ENCODE results near the gene WDR48.

WDR48 gene

DNA sequence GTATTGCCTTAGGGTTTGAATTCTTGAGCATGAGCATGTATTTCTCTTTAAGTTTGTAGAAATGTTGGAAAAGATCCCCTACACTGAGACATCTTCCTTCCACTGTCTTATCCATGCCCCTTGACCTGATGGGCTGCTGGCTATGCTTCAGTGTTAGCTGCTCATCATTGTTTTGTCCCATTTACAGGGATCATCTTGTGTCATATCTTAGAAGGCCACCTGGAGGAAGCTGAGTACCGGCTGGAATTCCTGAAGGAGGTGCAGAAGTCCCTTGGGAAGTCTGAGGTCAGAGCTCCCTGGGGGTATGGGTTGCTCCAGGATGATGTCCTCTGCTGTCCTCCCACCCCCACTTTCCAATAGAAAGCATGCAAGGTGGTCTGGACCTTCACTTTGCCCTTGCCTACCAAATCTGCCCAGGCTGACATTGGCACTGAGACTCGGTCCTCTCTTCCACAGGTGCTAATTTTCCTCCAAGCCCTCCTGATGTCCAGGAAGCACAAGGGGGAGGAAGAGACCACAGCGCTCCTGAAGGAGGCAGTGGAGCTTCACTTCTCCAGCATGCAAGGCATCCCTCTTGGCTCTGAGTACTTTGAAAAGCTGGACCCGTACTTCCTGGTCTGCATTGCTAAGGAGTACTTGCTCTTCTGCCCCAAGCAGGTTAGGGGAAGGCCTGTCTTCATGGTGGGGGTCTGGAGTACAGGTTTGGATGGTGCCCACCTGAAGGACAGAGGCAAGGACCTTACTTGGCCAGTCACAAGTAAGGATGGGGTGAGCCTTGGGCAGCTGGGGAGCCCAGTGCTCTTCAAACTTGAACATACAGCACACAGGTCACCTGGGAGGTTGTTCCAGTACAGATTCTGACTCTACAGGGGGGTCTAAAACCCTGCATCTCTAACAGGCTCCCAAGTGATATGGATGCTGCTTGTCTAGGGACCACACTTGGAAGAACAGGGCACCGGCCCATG, 73.3 kb downstream of the WDR48 start:
- DNase-seq (ENCODE audit: low read depth) = no peak

DNA sequence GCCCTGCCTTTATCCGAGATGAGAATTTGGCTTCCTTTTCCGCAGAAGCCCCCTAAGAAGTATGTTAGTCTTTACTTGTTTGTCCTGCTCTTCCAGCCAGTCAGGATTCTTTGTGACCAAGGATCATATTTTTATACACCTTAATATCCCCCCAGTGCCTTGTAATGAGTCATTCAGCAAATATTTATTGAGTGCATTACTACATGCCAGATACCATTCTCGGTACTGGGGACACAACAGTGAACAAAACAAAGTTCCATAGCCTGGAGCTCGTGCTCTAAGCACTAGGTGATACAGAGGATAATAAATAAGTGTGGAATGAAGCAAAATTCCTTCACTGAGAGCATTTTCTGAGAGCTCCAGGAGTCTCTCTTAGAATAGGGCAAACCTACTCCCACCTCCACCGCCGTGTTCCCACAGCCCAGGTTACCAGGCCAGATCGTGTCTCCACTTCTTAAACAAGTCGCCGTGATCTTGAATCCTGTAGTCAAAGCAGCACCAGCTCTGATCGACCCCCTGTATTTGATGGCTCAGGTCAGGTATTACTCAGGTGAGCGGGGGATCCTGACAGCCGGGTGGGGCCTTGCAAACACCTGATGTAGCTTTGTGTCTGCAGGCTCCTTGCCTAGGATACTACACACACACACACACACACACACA, 74.2 kb downstream of the WDR48 start:
- no peak for DNase-seq (ENCODE audit: low read depth)

DNA sequence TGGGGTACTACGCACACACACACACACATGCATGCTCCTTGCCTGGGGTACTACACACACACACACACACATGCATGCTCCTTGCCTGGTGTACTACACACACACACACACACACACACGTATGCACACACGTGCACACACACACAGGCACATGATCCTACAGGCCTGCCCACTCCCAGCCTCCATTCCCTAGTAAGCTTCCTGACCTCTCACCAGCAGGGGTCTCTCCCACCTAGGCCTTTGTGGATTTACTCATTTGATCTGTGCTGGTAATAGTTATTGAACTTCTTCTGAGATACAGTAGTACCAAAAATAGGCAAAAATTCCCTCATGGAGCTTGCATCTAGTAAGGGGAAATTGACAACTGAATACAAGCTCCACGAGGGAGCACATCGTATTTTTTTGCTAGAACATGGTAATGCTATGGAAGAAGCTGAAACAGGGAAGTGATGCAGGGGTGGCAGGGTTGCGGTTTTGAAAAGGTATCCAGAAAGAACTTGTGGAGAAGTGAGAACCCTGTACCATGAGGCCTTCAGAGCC, 74.8 kb downstream of the WDR48 start:
- DNase-seq (ENCODE audit: low read depth) = no peak

DNA sequence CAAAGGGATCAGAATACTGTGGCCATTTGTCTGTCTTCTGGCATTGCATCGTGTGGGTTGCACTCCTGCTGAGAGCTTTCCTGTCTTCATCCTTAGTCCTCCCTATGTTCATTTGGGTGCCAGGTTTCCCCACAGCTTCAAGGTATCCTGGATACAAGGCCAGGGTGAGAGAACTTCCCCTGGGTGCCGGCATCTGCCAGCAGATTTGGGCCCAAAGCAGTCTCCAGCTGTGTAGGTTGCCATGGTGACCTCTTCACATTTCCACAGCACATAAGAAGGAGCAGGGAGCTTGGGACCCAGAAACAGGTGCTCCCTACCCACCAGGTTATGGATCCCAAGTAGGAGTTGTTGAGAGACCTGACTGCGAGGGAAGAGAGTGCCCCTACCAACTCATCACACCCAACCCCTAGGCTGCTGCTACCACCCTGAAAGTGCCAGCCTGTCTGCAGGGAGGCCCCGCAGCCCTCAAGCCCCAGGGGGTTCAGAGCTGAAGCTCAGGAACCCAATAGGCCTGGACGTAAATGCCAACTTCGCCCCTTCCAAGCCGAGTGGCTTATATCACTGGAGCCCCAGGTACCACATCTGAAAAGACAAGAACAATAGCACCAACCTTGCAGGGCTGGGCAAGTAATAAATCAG, 75.6 kb downstream of the WDR48 start:
- no peak for DNase-seq (ENCODE audit: low read depth)

DNA sequence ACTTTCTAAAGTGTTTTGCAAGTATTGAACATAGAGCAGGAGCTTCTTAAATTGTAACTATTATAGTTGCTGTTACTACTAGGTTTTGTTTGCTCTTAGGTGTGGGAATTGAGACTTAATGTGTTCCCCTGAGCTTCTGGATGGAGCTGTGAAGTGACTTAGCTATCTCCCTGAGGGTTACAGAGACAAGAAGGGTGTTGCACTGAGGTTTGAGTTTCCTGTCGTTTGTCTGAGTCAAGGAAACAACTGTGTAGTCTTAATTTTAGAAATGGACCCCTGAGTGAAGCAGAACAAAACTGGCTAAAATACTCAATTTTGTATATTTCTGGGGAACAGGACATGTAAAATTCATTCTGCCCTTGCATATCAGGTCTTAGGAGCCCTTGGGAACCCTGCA, 76.1 kb downstream of the WDR48 start:
- DNase-seq (ENCODE audit: low read depth) = no peak

DNA sequence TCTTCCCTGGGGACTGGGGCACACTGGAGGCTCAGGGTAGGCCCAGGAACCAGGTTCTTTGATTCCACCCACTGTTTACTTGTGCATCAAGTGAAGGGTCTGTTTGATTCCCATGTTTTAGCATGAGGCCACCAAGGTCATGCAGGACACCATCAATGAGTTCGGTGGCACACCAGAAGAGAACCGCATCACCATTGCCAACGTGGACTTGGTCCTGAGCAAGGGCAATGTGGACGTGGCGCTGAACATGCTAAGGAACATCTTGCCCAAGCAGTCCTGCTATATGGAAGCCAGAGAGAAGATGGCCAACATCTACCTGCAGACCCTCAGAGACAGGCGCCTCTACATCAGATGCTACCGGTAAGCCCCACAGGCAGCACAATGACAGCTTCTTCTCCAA, 77.1 kb downstream of the WDR48 start:
- DNase-seq (ENCODE audit: low read depth) = no peak

DNA sequence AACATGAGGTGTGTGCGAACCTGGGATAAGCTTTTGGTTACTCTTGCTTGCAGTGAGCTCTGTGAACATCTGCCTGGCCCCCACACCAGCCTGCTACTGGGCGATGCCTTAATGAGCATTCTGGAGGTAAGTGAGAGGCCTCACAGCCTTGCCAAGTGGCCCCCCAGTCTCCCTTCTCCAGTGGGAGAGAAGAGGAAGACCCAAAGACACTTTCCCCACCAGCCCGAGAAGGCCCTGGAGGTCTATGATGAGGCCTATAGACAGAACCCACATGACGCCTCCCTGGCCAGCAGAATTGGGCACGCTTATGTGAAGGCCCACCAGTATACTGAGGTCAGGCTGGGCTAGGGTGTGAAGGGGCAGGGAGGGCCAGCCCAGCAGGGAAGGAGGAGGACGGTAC, 78.2 kb downstream of the WDR48 start:
- DNase-seq (ENCODE audit: low read depth) = no peak

DNA sequence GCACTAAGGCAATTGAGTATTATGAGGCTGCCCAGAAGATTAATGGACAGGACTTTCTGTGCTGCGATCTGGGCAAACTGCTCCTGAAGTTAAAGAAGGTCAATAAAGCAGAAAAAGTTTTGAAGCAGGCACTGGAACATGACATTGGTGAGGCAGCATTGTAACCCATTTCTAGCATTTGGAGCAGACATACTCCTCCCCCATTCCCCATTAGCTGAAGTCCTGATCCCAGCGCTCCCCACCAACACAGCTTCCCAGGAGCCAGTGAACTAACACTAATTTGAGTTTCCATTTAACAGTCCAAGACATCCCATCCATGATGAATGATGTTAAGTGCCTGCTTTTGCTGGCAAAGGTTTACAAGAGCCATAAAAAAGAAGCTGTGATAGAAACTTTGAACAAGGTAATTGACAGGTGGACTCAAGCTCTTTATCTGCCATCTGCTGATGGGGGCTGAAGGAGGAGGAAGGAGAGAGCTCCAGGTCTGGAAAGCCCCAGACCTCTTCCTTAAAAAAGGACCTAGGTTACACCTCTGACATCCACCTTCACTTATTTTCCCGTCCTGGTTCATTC, 79.0 kb downstream of the WDR48 start:
- DNase-seq (ENCODE audit: low read depth) = no peak

DNA sequence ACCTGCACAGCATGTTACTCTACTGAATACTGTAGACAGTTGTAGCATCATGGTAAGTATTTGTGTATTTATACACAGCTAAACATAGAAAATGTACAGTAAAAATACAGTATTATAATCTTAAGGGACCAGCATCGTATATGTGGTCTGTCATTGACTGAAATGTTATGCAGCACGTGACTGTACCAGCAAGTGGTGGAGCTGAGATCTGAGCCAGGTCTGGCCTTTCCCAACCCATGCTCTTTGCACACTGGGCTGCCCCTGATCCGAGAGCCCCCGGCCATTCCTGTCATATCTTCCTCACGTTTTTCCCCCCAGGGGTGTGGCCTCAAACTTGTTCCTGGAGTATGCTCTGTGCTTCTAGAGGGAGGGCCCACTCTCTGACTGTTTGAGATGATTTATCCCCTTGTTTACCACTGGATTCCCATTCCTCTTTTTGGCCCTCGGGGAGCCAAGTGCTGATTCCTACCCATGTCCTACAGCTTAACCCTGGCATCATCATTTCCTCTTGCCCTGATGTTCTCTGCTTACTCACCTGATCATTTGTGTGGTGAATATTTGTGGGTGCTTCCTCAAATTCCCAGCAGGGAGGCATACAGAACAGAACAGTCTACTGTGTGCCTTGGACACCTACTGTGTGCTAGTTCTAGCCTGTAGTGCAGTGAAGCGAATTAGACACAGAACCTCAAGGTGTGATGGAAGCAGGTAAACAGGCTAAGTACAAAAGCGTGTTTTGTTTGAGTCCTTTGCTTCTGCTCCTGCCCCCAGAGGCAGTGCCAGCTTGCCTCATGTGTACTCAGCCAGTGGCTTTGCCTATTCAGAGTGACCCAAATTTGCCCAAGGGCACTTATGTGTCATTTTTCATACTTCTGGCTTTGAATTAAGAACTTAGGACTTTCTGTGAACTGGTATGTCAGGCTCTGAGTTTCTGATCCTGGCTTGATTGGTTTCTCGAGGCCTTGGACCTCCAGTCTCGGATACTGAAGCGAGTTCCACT, 80.6 kb downstream of the WDR48 start:
- no peak for DNase-seq (ENCODE audit: low read depth)

DNA sequence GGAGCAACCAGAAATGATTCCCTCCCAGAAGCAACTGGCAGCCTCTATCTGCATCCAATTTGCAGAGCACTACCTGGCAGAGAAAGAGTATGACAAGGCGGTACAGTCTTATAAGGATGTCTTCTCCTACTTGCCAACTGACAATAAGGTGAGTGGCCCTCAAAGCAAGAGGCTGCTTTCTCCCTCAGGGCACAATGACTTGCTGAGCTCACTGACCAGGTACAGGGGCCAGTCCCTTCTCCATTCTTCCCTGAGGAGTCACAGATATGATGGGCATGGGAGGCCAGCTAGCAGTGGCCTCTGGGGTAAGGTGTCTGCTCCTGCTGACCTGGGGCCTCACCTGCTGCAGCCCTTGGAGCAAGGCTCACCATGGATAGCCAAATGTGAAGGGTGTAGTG, 81.3 kb downstream of the WDR48 start:
- DNase-seq (ENCODE audit: low read depth) = no peak

DNA sequence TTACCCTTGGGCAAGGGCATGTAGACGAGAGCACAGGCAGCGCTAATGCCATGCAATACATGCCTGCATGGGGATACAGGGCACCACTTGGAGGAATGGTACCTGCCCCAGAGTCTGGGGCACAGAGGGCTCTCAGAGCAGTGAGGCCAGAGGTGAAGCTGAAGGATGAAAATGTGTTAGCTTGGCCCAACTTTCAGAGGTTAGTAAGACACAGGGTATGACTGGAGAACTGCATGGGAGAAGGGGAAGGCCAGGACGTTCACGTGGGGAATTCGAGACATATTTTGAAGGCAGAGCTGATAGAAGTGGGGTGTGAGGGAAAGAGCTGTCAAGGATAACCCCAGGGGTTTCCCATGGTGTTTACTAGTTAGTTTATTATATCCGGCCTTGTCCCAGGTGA, 82.0 kb downstream of the WDR48 start:
- DNase-seq (ENCODE audit: low read depth) = no peak

DNA sequence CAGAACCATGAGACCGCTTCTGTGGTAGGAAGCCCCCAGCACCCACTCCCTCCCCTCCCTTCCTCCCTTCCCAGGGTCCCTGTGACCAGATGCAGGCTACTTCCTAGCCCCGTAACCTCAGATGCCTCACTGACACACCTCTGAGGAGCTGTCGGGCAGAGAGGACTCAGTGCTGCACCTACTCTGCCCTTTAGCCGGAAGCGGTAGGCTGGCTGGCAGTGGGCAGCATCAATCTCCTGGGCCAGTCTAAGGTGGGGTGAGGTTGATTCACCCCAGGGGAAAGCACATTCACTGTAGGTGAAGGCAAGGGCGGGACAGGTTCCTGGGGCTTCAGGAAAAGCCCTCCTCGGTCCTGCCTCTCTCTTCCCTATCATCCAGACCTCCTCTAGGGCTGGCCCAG, 82.5 kb downstream of the WDR48 start:
- DNase-seq (ENCODE audit: low read depth) = no peak

DNA sequence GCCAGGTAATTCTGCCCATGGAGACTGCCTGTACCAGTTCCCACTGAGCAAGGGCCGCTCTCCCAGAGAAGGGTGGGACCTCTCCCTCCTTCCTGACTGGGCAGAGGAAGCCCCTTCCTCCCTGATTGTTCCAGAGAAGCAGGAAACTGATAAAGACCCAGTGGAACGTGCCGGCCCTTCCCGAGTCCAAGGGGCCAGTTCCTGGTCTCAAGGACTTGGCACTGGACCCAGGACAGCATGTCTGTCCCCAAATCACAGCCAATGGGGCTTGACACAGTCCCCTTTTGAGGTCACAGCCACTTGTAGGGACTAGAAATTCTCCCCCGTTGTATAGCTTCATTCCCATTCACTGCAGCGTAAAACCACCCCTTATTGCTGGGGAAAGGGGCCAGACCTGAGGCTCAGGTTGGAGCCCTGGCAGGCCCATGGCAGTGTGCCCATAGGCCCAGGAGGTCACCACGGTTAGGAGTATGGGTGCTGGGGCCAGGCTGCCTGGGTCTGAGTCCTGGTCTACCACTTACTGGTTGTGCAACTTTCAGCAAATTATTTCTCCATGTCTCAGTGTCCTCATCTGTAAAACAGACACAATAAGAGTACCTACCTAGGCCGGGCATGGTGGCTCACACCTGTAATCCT, 83.5 kb downstream of the WDR48 start:
- DNase-seq (ENCODE audit: low read depth) = no peak

DNA sequence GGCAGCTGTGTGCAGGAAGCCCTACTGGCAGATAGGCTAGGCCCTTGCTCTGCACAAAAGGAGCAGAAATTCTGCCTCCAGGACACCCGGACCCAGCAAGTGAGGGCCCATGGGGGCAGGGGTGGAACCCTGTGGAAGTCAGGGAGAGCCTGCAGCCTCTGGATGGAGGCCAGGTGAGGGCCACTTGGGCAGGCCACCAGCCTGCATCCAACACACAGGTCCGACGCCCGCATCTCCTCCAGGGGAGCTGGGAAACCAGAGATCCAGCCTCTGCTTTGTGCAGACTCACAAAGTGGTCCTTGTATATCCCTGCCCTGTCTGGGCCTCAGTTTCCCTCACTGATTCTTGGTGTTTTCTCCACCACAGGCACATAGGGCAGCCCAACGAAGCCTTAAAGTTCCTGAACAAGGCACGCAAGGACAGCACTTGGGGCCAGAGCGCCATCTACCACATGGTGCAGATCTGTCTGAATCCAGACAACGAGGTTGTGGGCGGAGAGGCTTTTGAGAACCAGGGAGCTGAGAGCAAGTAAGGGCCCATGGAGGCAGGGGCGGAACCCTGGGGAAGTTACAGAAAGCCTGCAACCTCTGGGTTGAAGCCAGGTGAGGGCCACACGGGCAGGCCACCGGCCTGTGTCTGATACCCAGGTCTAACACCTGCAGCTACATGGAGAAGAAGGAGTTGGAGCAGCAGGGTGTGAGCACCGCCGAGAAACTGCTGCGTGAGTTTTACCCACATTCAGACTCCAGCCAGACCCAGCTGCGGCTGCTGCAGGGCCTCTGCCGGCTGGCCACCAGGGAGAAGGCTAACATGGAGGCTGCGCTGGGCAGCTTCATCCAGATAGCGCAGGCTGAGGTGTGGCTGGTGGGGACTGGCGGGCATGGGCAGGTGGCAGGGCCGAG, 85.0 kb downstream of the WDR48 start:
- no peak for DNase-seq (ENCODE audit: low read depth)

DNA sequence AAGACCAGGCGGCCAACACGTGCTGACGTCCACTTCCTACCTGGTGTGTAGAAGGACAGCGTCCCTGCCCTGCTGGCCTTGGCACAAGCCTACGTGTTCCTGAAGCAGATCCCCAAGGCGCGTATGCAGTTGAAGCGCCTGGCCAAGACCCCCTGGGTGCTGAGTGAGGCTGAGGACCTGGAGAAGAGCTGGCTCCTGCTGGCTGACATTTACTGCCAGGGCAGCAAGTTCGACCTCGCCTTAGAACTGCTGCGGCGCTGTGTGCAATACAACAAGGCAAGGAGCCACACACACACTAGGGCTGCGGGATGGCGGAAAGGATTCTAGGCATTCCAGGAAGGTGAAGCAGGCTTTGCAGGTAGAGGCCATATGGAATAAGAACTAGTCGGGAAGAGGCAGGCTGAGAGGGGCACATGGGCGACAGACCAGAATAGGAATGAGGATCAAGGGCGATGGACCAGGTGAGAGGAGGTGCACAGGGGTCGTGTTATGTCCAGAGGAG, 85.7 kb downstream of the WDR48 start:
- DNase-seq (ENCODE audit: low read depth) = no peak

DNA sequence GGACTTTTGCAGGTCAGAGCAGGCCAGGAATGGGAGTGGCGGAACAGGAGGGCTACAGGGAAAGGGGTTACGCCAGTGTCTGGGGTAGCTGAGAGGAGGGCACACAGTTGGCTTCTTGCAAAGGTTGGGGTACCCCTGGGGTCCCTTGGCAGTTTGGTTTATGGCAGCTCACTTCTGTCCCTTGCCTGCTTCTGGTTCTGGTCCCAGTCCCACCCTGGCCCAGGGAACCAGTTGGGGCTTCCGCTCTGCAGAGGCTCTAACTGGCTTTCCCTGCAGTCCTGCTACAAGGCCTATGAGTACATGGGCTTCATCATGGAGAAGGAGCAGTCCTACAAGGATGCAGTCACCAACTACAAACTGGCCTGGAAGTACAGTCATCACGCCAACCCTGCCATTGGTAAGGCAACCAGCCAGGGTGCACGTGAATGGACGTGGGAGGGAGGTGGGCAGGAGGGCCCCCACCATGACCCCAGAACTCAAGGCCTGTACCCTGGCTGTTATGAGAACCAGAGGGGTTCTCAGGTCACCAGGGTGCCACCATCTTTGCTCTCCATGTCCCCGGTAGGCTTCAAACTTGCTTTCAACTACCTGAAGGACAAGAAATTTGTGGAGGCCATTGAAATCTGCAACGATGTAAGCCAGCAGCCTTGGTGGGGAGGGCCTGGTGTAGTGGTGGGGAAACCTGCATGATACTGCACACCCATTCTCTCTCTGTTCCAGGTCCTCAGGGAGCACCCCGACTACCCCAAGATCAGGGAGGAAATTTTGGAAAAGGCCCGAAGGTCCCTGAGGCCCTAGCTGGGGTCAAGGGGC, 86.4 kb downstream of the WDR48 start:
- DNase-seq (ENCODE audit: low read depth) = no peak

DNA sequence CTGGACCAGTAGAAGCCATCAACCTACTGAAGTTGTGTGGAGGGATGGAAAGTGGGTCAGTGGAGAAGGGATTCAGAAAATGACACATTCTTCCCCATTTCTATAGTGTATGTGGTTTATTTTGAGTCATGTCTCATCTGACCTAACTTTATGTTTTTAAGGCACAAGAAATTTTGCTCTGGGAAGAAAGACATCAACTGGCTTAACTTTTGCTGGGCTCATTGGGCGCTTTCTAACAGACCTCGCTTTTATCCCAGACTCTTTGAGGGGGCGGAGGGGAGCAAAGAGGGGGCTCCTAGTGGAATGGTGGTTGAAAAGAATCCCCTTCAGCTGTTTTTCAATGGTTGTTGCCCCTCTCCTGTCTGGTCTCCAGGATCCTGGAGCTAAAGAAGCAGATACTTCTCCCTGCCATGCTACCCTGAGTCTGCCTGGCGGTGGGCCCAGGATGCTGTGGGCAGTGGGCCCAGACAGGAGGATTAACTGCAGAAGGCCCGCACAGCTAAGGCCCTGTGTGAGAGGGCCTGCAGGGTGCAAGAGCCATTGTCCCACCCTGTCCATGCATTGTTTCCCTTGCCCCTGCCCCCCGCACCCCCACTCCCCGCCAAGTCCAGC, 87.1 kb downstream of the WDR48 start:
- no peak for DNase-seq (ENCODE audit: low read depth)

DNA sequence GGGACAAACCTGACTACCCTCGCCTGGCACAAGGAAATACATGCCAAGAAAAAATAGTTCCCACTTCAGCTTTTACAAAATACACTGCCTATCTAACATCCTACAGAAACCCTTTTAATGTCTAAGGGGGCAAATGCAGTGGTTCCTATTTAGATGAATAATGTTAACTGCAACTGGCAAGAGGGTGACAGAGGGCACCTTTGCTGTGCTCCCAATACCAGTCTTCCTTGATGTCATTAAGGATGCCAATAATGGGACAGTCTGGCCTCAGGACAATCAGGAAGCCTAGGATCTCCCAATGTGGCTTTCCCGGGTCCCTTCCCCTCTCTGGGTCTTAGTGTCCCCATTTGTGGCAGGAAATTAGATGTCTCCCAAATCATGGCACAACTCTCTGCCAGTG, 87.6 kb downstream of the WDR48 start:
- DNase-seq (ENCODE audit: low read depth) = no peak

Data from CMK (cell line).